Pulmonary artery endothelial cell (primary cell): ENCODE data around the gene GAPDH. TPM values are rescaled to one million over a fixed set of nuclear protein-coding genes. Genes with fewer than 3 reads are reported as not detected.
"Not testable (repeated sequence)": the region's sequence is repeated elsewhere in the genome, so short reads cannot be mapped to it uniquely, and the experiment has no call there.

Source experiments
- DNase-seq: peaks from one replicate; pipeline ENCODE4 v3.0.0-alpha.2; 2011; ENCODE audit warnings: low read depth, low spot score
- total RNA-seq: library from RNA; depleted of rRNA; stranded (reverse); fragments of >200 nt; gene quantifications from 2 replicates; pipeline ENCODE4 v1.2.3, GENCODE V29; 2014

The GAPDH gene
- total RNA-seq, 1 donor from 2014 or later, result 8,207 TPM

DNA sequence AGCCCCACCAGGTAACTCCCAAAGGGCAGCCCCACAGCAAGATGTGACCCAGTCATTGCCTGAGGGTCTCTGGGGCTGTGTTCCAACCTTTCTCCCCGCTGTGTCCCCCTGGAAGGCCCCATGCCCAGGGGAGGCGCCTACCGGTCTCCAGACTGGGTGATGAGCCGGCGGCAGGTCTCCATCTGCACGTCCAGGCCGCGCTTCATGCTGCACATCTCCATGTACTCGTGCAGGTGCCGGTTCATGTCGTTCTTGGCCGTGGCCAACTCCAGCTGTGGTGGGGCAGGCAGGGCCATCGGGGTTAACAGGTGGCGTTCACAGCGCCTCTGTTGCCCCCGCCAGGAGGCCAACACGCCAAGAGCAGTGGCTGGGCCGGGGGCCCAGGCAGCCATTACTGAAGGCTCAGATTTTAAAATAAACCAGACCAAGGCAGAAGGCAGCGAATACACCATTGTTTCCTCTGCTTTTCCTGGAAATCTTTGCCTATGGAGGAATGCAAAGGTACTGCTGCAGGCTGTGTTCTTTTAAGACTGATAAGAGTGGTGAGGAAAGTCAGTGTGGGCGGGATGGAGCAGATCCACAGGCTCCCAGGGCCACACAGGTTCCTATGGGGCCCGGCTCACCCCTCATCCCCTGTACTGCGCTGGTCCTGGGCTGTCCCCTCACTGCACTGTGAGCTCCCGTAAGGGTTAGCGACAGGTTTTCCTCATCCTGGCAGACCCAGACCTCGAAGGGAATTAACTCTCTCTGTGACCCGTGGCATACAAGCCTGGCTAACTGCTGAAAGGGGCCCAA lies 7.3 kb downstream of the GAPDH start:
- no peak for DNase-seq

DNA sequence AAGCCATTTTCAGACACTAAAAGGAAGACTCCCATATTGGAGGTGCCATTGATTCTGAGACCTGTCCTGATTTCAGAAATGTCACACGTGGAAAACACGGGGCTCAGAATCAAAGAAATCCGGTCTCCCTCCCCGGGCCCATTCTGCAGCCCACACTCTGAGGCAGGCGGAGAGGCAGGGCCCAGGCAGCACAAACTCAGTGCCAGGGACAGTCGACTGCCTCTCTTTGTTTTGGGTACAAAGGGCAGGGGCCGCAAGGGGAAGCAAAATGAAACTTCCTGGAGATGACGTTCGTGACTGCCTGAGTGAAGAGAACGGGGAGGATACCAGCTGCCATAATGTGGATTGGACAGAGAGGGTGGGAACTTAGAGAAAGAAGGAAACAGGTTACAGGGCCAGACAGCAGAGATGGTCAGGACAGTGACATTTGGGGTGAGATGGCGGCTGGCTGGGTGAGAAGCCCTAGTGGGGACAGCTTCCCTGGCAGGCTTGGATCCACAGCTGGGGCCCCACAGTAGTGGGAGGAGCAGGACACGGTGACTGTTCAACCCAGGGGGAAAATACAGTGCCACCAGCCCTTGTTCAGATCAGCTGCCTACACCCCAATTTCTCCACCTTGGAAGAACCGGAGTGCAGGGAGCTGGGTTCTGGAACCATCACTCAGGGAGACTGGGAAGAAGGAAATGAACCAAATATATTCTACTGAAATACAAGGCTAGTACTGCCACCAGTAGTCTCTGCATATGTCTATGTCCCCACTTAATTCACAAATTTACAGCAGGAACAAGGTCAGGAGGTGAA lies 8.1 kb downstream of the GAPDH start:
- no peak for DNase-seq

DNA sequence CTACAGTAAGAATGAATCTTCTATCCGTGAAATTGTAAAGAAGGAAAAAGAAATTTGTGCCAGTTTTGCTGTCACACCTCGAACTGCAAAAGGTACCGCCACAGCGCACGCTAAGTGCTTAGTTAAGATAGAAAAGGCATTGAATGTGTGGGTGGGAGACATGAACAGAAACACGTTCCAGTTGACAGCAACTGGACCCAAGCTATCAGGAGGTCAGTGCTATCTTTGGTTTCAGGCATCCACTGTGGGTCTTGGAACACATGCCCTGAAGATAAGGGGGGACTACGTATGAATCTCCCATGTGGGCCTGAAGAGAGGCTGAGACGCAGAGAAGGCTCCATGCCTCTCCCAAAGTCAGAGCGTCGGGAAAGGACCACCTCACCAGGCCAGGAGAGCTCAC lies 11.7 kb downstream of the GAPDH start:
- no peak for DNase-seq

DNA sequence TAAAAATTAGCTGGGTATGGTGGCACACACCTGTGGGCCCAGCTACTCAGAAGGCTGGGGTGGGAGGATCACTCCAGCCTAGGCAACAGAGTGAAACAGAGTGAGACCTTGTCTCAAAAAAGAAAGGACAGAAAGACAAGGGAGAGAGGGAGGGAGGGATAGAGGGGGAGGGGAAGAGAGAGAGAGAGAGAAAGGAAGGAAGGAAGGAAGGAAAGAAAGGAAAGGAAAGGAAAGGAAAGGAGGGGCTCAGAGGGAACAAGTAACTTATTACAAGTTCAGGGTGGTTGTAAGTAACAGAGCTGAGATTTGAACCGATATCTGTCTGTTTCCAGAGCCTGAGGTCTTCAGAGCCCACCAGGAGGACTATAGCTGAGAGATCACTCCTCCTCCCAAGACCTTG lies 13.2 kb downstream of the GAPDH start:
- DNase-seq, result no peak

DNA sequence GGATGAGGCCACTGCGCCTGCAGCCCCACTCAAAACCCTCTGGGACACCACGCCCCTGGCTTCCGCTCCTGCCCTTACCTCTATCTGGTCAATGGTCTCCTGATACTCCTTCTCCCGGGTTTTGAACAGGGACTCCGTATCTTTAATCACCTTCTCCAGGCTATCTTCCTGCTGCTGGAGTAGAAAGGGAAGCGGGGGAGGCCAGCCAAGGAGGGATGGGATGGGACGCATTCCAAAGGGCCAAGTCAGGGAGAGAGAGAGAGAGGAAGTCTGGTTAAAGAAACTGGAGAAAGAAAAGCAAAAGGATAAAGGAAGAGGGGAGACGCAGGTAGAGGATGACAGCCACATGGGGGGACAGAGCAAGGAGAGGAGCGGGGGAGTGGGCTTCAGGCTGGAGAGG lies 13.7 kb downstream of the GAPDH start:
- DNase-seq, result no peak

DNA sequence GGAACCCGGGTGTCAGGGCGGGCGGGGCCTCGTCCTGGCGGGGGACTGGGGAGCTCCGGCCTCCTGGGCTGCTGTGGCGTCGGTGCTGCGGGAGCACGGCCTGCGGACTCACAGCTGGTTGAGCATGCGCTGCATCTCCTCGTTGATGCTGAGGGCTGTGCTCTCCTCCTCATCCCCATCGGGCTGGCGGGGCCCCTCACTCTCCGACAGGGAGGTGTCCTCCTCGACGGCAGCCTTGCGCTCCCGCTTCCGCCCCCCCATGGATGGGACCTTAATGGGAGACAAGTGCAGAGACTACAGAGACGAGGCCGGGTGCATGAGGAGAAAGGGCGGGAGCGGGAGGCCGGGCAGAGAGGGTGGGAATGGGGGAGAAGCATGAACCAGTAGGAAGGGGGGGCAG lies 14.2 kb downstream of the GAPDH start:
- DNase-seq, result no peak

DNA sequence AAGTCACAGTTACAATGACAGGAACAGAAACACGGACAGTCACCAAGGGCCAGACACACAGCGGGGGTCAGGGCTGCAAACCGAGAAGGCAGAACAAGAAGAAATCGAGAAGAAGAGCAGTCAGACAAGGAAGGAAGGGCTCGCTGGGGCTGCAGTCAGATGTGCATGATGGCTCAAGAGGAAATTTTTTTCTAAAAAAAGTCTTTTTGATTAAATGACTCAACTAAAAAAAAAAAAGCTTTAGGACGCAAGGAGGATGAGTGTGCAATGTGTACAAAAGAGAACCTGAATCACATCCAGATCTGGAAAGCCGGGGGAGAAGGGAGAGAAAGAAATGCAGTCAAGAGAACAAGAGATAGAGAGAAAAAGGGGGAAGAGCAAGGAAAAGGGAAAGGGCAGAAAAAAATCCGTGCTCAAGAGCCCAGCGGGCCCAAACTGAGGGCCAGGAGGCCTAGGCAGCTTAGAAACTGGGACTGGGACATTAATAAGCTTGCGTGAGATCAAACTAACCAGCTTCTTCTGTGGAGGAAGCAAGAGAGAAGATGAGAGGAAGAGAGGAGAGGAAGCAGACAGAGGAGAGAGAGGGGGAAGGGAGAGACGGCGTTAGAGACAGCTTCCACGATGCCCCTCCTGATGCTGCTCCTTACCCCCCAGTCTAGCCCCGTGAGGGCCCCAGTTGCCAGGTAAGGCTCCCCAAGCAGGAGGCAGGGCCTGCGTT lies 14.8 kb downstream of the GAPDH start:
- DNase-seq, result no peak

DNA sequence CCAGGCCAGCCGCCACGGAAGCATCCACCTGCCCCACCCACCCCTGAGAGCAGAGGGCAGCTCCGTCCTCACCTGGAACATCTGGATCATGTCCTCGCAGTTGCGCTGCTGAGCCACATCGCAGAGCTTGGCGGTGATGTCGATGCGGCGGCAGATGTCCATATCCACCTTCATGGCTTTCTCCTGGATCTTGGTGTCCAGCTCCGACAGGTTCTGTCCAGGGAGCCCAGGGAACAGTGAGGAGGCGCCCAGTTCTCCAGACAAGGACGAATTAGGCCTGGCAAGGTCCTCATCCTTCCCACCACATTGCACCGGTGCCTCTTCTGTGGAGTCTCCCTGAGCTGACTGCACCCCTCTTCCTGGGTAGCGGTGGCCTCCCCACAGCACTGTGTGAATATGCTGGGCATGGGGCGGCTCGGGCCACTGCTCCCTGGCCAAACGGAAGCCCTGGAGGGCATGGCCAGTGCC lies 15.4 kb downstream of the GAPDH start:
- DNase-seq, result no peak

DNA sequence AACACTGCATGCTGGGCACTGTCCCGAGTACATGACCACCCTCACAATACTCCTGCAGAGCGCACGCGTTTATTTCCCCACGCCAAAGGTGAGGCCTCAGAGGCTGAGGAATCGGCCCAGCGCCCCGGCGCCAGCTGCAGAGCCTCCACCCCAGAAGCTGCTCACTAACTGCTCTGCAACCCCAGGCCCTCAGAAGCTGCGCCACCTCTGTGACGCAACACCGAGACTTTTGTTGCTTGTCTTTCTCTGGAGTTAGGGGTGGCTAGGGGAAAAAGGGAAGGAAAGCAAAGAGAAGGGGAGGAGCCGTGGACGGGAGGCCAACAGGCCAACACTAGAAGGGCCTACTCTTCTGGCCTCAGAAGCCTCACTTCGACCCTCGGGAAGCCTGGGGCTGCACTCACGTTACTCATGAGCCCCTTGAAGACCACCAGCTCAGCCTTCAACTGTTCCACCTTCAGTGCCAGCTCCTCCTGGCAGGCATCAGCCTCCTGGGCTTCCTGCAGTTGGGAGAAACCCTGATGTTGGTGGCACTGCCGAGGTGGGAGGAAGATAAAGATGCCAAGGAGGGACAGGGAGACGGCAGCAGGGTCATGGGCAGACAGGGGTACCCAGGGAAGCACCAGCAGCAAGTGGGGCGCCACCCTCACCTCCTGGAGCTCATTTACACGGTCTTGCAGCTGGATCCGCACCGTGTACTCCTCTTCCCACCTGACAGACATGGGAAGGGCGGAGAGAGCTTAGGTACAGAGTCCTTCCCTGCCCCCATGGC lies 16.2 kb downstream of the GAPDH start:
- DNase-seq, result no peak

DNA sequence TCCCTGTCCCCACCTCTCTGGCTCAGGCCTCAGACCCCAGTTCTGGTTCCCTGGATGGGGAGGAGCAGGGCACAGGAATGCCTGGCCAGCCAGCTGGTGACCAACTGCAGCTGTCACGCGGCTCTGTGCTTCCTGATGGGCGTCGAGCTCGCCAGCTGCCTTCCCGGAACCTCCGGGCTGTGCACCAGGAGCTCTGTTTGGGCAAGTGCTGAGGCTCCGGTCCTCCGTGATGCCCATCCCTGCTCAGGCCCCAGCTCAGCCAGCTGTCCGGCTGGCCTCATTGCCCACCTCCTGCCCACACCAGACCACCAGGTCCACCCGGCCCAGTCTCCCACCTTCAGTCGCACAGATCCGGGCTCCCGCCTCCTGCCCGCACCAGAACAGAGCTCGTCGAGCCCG lies 16.7 kb downstream of the GAPDH start:
- no peak for DNase-seq

DNA sequence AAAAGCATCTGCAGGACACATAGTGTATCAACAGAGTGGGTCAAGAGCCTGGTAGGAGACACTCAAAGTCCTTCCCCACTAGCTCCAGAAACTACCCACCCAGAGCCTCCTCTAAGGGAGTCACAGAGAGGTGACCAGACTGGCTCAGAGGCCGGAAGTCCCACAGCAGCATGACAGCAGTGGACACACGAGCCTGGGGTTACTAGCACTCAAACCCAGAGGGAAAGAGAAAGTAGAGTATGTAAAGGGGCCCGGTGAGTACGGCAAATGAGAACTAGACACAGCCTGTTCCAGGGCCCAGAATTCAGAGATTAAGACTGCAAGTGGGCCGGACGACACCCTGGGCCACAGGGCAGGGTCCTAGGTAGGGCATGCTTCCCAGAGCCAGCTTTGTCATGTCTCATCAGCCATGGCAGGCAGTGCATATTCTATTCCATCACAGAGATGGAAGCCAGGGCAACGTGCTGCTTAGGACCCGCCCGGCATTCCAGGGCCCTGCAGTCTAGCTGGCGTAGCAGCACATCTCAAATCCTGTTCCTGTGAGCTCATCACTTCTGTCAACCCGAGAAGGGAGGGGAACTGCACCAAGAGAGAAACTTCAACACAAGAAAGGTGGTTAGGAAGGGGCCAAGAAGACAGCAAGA lies 17.3 kb downstream of the GAPDH start:
- DNase-seq, result no peak

DNA sequence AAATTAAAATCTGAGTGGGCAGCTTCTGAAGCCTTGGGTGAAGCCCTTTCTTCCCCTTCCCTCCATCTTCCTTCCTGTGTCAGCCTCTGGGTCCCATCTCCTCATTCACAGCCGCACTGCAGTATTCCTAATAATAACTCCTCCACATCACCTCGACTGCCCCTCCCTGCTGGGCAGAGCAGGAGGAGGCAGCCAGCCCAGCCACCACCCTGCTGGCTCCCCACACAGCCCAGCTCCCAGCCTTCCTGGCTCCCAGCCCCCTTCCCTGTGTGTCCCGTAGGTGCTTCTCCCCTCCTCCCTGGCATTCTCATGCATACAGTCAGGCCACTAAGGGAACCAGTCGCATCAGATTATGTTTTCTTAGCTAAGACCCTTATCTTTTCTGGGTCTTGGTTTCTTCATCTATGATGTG lies 17.8 kb downstream of the GAPDH start:
- no peak for DNase-seq

DNA sequence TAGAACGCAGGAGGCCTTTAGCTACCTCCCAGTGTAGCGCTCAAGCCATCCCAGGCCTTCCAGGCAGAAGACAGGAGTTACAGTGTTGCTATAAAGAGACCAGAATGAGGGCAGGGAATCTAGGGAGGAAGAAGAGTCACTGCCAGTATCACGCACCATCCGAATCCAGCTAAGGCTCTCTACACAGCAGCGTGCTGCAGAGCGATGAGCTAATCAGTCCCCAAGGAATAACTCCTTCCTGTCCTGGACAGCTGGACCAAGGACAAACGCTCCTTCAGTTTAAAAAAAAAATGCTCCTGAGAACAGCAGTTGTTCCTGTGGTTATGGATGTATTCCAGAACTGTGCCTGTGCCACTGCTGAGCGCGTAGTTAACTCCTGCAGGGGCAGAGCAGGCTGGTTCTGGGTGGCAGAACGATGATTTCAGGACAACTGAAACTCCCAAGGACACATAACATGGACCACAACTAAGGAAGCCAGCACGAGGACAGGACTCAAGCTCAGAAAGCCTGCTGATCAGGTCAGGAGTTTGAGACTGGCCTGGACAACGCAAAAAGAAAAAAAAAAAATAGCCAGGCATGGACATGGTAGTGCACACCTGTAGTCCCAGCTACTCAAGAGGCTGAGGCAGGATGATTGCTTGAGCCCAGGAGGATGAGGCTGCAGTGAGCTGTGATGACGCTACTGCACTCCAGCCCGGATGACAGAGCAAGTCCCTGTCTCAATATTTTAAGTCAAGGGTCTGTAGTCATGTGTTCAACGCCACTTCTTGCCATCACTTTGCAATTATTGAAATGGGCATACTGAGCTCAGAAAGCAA lies 18.9 kb downstream of the GAPDH start:
- no peak for DNase-seq

DNA sequence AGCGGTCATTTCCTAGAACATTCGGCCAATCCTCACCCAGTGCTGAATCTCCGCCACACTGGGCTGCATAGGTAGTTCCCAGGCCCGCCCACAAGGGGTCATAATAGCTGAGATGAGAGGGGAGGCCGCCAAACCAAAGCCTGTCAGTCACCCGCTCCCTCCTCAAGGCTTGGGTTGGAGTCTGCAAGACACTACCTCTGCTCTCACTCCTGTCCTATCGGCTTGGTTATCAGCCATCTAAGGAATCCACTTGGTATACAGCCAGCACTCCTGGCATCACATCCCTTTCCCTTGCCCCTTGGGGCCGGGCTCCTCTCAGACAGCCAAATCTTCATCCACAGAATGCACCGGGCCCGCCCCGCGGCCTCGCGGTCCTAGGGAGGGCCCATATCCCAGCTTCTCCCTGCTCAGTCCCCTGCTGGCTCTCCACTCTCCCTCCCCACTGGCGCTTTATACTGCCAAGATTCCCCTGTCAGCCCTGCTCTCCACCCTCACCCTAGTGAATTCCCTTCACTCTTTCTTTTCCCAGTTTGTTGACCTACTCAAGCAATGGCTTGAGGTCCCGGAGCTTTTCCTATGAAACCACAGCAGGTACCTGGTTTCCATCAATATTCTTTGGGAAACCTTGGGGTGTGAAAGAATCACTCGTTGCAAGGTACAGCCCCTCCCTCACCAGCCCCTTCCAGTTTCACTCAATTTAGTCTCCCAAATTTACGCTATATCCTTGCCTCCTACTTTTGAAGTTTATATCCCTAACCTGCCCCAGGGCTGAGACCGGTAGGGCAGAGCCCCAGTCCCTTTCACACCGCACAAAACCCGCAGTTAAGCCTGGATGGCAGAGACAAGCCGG lies 20.1 kb downstream of the GAPDH start:
- DNase-seq, result no peak

DNA sequence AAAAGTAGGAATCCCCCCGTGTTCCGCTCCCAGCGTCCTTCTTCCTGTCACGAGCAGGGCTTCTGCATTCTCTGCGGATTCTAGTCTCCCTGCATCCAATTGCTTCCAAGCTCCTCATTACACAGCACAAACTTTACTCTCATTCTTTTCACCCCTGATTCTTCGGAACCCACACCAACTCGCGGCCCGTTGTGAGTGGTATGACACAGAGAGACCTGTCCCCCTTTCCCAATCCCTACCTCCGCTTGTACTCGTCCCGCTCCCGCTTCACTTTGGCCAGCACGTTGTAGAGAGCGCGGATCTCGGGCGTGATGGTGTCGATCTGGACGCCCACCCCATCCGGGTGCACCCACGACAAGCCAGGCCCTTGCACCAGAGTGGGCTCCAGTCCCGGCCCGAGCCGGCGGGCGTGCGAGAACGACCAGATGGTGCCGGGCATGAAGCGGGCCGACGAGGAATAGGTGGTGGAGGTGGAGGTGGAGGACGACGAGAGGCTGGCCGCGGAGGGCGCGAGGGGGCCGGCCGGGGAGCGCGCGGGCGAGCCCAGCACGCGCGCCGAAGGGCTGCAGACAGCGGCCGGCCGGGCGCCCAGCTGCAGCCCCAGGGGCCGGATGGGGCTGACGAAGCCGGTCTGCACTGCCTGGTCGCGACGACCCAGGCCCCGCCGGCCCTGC lies 20.8 kb downstream of the GAPDH start:
- DNase-seq, result no peak

DNA sequence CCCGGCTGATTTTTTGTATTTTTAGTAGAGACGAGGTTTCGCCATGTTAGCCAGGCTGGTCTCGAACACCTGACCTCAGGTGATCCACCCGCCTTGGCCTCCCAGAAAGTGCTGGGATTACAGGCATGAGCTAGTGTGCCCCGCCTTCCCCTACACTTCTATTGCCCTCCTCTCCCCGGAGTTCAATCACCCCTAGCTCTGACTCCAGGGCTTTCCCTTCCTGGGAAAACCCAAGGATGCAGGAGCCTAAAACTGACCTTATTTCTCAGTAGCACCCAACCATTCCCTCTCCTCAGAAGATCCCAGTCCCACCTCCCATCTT lies 22.1 kb downstream of the GAPDH start:
- not testable (repeated sequence) for DNase-seq

DNA sequence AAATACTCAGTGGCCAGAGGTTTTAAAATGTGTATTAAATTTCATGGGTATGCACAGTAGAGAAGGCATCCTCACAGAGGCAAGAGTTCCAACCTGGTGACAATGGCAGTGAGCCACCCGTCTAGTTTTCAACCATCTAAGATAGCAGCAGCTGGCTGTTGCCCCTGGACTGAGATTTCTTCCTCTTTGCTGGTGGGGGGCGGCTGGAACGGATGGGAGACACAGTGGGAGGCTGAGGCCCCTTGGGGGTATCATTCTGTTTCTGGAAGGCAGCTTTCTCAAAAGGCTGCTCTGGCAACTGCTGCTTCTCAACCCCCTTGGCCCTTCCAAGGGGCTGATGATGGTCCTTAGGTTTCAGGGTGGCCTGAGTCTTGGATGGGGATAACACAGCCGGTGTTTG lies 22.5 kb downstream of the GAPDH start:
- no peak for DNase-seq

DNA sequence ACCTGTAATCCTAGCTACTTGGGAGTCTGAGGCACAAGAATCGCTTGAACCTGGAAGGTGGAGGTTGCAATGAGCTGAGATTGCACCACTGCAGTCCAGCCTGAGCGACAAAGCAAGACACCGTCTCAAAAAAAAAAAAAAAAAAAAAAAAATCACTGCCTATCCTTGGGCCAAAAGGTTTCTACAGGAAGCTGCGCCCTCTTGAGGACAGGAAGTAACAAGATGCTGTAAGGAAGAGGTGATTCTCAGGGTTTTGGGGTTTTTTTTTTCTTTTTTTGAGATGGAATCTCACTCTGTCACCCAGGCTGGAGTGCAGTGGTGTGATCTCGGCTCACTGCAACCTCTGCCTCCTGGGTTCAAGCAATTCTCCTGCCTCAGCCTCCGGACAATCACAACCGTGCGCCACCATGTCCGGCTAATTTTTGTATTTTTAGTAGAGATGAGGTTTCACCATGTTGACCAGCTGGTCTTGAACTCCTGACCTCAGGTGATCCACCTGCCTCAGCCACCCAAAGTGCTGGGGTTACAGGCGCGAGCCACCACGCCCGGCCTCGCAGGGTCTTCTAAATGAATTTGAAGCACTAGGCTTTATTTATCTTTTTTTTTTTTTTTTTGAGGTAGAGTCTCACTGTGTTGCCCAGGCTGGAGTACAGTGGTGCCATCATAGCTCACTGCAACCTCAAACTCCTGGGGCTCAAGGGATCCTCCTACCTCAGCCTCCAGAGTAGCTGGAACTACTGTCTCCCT lies 23.9 kb downstream of the GAPDH start:
- DNase-seq, result not testable (repeated sequence)
